Panc1 (cell line): Measurements from ENCODE around the gene ADGRV1.

Source experiments
- POLR2AphosphoS5 ChIP-seq: IDR thresholded peaks from 2 replicates; pipeline ENCODE4 v1.6.1; 2012; ENCODE audit warnings: mild to moderate bottlenecking, low read depth, low read length, moderate library complexity
- TF ChIP-seq, protein P1 (sequence below): fragments of 450-650 bp; IDR thresholded peaks from 2 replicates; pipeline ENCODE4 v1.5.1; 2017; ENCODE audit warnings: mild to moderate bottlenecking

DNA sequence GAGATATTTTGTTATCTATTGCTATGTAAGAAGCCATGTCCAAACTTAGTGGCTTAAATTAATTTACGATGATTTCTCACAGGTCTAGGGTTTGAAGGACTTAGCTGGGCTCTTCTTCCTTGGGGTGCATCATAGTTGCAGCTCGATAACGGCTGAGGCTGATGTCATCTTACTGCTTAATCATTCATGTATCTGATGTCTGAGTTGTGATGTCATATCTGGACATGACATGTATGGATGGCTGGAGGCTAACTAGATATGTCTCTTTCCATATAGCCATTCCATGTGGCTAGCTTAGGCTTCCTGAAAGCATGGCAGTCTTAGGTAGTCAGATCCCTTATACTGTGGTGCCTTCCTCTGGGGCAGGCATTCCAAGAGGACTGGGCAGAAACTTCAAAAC lies 31.6 kb downstream of the ADGRV1 start:
- TF ChIP-seq, protein P1, sequence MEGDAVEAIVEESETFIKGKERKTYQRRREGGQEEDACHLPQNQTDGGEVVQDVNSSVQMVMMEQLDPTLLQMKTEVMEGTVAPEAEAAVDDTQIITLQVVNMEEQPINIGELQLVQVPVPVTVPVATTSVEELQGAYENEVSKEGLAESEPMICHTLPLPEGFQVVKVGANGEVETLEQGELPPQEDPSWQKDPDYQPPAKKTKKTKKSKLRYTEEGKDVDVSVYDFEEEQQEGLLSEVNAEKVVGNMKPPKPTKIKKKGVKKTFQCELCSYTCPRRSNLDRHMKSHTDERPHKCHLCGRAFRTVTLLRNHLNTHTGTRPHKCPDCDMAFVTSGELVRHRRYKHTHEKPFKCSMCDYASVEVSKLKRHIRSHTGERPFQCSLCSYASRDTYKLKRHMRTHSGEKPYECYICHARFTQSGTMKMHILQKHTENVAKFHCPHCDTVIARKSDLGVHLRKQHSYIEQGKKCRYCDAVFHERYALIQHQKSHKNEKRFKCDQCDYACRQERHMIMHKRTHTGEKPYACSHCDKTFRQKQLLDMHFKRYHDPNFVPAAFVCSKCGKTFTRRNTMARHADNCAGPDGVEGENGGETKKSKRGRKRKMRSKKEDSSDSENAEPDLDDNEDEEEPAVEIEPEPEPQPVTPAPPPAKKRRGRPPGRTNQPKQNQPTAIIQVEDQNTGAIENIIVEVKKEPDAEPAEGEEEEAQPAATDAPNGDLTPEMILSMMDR, result no peak
- TF ChIP-seq POLR2AphosphoS5, result no peak
